DMS153 treated with DMSO at 0.1 percent for 48 hours (cell line): ENCODE results near the gene TEX2.

Source experiments
- DNase-seq: peaks from one replicate; lab custom pipeline; 2025; ENCODE audit not compliant: unreplicated experiment; lab: John Stamatoyannopoulos, UW

Gene TEX2

DNA sequence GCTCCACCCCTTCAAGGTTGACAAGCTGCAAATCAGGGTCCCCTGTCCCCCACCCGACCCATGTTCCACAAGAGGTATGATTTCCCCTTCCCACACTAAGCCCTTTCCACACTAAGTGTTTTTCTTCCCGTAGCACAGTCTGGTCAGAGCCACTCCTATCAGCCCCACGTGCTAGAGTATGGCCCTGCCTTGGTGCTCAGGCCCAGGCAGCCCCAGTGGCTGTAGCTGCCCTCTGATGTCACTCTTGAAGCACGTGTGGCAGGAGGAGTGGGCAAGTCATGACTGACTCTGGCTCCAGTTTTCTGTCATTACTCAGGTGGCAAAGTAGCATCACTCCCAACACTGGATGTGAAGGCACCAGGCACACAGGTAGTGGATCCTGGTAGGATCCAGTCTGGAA is 97.7 kb downstream of the TEX2 start:
- DNase-seq = no peak

DNA sequence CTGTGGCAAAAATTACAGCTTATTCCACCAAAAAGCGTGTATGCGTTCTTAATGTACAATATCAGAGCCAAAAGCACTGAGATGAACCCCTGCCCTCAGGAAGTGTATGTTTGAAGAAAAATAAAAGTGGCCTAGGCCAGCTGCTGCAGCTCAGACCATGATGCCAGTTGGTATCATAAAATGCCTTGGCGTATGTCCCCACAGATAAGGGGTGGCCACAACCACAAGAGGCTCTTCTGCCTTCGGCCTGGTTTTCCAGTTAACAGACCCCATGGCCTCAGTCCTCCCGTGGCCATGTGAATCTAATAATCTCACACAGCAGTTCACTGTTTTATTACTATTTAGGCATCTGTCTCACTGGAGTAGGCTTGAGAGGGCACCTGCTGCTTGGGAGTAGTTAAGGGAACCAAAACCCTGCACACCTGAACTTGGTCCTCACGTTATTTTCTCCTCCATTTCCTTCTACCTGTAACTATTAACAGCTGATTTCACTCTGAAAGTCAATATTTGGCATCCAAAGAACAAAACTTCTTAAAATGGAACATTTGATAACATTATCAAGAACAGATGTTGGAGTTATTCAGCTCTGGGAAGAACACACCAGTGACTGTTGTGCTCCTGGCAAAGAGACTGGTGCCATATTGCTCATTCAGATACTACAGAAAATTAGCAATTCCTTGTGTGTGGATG is 98.3 kb downstream of the TEX2 start:
- no peak for DNase-seq

DNA sequence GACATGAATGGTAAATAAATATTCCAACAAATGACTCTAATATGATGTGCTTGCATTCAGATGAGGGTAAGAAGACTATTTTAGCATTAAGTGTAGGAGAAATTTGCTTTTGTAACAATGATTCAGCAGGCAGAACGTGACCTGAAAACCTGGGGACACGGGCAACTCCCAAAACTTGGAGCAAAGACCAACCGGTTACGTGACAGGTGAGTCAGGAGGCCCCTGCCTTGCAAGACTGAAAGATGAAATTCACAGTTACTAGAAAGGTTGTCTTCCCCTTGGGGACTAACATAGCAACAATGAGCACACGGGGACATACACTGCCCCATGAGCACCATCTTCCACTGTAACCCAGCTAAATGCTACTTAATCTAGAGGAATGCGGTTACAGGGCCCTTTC is 99.6 kb downstream of the TEX2 start:
- DNase-seq = no peak

DNA sequence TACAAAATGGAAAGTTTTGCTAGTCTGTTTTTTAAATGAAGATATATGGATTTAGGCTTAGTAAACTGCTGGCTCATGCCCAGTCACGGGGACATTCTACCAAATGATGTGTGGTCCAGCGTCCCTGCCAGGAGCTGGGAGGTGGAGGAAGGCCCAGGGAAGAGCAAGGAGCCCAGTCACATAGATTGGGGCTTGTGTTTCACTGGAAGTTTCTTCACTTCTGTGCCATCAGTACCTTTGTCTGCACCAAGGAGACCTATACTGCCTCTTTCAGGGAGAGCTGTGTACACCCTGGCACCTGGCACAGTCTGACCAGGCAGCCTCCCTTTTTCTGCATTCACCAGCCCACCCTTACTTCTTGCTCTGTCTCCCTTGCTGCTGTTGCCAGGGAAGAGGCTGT is 100.5 kb downstream of the TEX2 start:
- DNase-seq = no peak

DNA sequence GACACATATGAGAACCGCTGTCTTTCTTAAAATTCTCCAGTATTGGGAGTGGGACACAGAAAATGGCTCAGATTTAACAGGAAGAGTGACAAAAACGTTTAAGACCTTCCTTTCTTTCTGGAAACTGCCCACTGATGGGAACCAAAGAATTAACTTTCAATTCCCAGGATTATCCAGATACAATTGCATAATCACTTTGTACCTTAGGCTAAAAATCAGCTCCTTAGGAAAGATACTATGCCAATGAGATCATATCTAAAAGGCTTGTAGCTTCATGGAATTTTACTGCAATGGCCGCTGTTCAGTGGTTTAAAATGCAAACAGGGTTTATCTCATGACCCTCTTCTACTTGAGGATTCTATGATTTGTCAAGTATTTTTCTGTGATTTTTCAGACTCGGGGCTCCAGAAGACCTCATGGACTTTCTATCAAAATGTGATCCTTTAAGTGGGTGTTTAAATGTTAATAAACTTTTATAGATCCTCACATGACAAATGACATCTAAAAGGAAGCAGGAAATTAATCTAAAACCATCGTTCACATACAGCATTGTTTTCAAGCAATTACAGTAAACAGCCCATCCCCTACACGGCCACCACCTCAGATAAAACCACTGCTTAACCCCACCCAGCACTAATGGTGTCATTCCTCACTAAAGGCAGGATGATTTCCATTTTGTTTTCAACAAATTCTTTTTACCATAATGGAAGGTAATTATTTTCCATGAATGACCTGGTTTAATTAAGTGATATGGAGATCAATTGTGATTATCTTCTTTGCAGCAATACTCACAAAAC is 101.5 kb downstream of the TEX2 start:
- DNase-seq = no peak

DNA sequence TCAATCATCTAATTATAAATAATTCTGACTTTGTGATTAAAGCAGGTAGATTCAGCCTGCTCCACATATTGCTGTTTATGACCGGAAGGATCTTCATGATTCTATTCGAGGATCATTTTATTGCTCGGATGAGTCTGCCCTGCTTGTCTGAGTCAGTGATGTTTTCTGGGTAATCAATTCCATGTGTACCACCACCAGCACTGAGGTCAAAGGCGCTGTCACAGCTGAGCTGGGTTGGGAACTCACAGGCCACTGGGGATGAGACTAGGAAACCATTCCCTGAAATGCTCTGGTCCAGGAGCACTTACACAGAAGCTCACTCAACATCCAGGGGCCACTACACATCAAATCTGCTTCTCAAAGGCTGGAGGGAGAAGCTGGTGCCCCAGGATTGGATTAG is 102.7 kb downstream of the TEX2 start:
- no peak for DNase-seq

DNA sequence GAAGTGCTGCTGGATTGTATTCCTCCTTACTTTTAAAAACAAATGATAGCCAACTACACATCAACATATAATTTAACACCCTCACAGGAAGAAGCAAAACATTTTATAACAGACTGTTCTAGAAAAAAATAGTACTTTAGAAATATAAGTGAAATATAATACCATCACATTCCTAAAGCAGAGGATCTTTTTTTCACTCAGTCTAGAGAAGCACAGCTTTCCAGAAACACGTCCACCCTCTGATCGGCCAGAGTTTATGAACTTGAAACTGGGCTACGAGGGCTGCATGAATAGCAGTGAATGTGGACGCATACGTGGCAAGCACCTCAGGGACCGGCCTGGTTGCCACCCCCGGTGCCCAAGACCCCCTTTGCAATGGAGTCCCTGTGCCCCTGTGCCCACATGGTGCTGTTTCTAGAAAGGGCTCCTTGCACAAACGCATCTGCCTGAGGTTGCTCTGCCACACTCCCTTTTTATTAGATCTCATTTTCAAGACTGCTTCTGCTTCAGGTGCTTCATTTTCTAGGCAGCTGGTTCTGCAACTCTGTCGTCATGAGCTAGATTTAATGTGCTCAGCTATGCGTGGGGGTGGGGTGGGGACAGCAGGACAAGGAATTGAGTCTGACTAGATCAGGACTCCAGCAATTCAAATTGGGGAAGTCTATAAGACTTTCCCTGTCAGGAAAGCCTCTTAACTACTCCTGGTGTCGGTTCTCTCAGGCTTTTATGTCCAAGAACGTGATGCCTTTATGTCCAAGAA is 104.0 kb downstream of the TEX2 start:
- no peak for DNase-seq

DNA sequence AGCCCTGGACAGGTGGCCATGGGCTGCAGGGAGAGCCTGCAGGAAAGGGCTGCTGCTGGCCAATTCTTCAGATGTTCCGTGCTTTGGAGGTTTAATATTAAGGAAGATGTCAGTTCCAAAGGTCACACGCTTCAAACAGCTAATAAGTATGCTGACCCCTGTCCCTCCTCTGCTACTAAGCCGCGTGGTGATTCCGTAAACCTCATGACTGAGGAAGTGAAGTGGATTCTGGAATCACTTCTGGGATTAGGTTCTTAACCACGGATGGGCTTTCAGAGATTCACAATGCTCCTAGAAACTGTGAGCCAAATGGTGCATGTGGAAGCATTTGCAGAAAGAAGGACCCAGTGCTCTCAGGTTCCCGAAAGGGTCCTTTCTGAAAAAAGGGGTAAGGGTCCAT is 104.7 kb downstream of the TEX2 start:
- DNase-seq = no peak

DNA sequence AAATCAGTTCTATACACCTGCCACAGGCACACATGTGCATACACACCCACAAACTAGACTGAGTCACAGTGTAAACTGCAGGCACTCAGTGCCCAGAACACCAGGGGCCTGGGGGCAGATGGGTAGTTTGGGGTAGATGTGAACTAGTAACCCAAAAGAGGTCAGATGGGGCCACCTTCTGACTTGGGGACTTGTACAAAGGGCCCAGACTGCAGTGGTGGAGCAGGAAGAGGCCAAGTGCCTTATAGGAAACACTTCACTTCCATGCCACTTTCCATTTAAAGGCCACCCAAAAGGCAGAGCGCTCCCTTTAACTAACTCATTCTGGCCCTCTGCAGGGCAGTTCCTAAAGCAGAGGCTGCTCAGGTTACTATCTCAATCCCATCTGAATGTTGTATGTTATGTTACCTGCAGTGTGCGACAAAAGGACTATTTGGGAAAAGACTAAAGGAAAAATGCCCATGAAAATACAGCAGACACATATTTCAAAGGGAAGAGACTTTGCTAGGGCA is 105.3 kb downstream of the TEX2 start:
- no peak for DNase-seq

DNA sequence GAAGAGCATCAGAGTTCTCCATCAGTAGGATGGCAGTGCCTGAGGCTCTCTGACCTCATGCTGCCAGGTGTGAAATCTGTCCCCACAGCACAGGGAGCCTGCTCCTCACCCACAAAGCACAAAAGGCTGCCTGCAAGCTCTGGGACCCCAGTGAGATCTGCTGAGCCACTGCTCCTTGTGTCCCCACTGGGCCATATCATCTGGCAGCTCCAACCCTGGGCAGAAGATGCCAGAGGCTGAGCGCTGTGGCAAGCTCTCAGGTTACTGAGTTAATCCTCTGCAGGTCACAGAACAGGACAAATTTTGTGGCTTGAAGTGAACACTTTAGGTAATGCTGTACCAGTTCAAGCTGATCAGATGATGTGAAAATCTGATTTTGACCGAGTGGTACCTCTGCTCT is 106.4 kb downstream of the TEX2 start:
- DNase-seq = no peak

DNA sequence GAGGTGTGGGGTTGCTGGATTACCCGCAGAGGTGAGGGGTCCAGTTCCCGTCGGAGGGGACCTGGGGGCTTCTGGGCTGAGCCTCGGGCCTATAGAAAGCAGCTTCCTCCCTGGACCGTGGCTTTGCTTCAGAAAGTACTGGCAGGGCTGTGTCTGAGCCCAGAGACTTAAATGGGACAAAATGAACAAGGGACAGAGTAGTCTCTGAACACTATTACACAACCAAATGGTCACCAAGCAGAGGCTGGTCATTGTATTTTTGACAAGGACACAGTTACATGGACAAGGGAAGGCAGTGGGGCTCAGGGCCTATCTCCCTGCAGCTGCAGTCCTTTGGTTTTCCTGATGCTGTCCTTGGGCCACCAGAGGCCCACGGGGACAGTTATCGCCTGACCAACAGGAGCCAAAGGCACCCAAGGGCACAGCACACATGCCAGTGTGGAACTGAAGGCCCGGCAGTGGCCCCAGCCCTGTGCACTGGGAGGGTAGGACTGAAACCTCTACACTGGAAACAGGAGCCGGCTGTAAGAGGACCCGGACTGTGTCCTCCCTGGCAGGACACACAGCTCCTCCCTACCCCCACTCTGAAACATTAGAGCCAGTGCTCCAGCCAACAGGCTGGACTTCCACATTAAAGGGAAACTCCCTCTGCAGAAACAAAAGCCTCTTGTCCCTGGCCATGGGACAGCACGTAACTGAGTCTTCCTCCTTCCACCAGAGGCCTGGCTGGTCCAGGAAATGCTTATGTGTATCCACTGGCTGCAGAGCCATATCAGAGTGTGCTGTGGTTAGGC is 107.1 kb downstream of the TEX2 start:
- no peak for DNase-seq

DNA sequence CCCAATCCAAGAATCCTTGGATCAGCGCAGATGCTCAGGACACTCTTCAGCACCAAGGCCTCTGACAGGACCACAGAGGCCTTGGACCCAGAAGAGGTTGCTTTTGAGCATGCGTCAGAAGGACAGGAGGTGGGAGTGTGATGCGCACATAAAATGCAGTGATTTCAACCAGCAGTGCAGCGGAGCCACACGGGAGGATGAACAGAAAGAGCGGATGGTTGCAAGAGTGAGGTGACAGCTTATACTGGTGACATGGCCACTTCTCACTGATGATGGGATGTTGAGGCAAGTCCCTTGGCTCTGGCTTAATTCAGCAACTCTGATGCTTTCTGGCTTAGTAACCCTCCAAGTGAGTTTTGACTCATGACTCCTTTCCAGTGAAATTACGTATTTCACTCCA is 107.9 kb downstream of the TEX2 start:
- no peak for DNase-seq

DNA sequence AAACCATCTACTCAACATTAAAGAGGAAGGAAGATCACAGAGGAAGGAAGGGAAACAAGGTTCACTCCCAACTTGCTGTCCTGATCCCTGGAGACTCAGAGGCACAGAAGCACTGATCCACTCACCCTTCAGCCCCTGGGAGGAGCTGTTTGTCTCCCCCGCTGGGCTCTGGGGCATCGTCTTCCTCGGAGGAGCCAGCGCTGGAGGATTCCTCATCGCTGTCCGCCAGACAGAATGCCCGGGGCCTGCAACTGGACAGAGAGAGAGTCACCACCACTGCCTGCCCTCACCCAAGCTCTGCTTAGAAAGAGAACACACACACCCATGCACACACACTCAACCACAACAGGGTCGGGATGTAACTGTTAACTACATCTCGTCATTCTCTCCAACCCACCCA is 108.3 kb downstream of the TEX2 start:
- no peak for DNase-seq

DNA sequence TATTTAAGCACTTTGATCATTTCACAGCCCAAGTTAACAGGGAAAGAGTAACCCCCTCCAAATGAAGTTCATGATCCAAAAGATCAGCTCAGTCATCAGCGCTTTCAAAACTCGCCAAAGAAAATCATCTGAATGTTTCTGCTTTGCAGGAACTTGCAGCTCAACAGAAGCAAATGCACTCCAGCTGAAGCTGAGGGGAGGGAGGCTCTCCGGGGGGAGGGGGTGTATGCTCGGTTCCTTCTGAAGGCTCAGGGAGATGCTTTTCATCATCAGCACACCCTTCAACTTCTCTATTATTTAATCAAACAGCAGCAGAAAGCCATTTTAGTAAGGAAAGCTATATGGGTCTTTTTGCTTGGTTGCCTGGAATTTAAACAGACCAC is 108.8 kb downstream of the TEX2 start:
- DNase-seq = no peak

DNA sequence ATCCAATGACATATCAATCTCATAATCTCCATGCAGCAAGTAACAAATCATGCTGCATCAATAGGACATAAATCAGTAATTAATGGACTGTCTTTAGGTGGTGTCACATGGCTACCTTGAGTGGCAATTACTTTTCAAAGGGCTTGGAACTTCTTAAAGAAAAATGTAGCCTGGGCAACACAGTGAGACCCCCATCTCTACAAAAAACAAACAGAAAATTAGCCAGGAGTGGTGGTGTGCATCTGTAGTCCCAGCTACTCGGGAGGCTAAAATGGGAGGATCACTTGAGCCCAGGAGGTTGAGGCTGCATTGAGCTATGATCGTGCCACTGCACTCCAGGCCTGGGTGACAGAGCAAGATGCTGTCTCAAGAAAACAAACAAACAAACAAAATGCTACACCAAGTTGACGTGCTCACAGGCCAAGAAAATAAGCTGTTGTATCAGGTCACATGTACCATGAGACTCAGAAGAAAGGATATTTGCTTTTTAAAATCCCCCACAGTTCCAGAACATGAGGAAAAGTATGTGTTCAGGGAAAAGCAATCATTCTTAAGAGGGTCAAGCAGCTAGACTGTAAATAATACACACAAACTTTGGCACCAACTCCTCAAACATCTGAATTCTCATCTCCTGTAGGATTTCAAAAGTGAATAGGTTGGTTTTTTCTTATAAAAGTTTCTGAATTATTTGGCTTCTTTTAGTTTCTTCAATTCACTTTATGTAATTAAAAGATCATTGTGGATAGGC is 109.3 kb downstream of the TEX2 start:
- DNase-seq = no peak

DNA sequence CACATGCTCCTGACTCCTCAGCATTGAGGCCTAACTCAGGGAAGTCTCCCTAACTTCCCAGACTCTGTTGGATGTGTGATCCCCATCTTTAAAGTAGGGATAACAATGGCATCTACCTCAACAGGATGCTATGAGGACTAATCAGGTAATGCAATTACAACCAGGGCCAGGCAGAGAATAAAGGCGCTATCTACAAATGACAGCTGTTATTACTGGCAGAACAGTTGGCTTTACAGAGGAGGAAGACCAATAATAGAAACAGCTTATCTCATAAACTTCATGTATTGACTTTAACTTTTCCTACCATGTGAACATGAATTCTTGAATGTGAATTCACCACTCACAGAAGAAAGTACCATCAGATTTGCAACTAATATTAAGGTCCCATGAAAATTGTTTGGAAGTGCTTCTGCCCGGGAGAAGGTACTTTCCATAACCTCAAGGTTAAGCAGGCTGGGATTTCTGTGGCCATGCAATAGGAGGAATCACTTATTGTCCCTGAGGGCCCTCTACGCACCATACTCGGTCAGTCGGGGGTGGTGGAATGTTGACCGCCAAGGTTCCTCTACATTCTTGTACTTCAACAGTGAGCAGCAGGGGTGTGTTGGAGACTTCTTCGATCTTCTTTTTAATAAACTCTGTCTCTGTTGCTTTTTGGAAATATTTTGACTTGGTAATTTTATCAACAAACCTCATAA is 110.5 kb downstream of the TEX2 start:
- DNase-seq = no peak

DNA sequence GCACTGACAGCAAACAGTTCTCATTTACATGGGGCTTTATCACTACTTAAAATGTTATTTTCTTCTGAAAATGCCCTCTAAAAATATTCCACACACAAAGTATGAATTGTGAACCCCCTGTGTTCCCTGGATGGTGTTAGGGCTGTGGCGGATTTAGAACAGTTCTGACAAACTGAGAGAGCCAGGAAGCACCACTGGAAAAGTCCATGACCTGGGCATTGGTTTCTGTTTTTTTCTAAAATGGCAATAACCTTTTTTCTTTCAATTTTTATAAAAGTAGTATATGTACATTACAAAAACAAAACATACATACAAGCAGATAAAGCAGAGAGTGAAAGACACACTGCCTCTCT is 112.1 kb downstream of the TEX2 start:
- DNase-seq = no peak

DNA sequence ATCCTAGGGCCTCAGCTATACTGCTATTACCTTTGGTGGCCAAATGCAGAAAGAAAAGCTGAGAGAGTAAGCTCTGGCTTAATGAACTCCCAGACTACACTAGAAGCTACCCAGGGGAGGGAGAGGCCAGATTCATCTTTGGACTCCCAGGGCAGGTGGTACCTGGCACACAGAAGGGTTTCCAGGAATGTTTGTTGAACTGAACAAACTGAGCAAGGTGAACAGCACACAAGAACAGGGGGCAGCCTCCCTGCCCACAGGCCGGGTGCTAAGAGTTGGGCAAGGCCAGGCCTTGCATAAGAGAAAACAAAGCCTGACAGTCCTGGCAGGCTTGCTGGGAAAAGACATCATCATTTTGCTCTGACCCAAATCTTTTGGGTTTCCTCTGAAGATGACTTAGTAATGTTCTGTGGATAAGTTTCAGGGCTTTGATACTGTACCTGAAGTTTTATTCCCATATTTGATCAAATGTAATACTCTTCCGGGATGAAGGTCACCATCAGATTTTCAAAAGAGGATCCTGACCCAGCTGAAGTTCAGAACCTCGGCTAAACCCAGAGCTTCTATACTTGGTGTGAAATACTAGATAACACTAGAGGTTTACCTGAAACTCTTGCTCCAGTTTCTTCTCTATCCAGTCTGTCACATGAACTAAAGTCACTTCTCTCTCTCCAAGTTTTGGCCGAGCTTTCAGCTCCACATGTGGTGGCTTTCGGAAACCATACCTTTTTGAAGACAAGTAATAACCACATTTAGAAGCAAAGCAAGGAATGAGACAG is 112.6 kb downstream of the TEX2 start:
- DNase-seq = no peak

DNA sequence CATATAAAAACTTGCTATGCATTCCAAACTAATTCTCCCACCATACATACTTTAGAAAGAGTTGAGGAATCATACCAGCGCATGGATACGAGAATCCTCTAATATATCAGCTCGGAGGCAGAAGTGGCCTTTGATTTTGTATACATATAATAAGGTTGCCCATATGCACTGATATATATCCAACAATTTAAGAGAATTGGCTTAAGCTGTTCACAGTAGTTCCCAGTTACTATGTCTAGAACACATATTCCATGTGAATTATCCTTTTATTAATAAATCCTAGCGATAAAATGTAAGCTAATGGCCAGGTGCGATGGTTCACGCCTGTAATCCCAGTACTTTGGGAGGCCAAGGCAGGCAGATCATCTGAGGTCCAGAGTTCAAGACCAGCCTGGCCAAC is 113.9 kb downstream of the TEX2 start:
- DNase-seq = no peak
